ENCODE measurements around the gene B3GALT6. TPM values are rescaled to one million over a fixed set of nuclear protein-coding genes. Genes with fewer than 3 reads are reported as not detected.

B3GALT6 gene
- total RNA-seq, 1 donor from 2014 or later: 11.0 TPM

- intact Hi-C loops (cut with DNase I): no loop called here
- Histone ChIP-seq H3K4me3 (no peak overlapping the region), H3K36me3 (peaks cover 0 to 50% of the 10 kb centered on the region in 2 donors), H3K27me3 (no peaks in the 10 kb centered on the region), H3K4me1 (no peaks in the 10 kb centered on the region), H3K9me3 (no peaks in the 10 kb centered on the region), H3K27ac (no peak overlapping the region)
- no peak for DNase-seq (ENCODE audit: extremely low spot score in 2 of 2)
- TF ChIP-seq POLR2AphosphoS5 (IDR thresholded peaks at IDR 0.05; ENCODE audit: insufficient read depth in 1 of 2, low read depth in 1 of 2) (no peak), CTCF (IDR thresholded peaks at IDR 0.05) (no peak)
These were observed 12.7 kb upstream of the B3GALT6 start for GRCh38 chr1:1219341-1219740.

DNA sequence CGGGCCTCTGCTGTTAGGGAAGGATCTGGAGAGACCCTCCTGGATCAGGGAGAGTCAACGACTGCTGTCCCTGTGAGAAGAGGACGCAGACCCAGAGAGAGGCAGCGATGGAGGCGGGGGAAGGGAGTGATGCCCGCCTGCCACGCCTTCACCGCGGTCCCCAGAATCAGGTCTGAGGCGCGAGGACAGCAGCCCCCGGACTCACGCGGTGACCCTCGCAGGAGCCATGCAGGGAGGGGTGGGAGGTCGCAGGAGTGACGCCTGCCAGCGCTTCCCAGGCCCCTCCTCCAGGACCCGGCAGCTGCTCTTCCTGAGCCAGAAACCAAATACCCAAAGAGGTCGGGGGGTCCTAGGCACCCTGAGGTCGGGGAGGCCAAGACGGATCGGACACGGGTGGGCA is 11.8 kb upstream of the B3GALT6 start:
- H3K27ac ChIP-seq: no peak overlapping the region
- H3K9me3 ChIP-seq: no peaks in the 10 kb centered on the region
- intact Hi-C loops (cut with DNase I): no loop called here
- TF ChIP-seq CTCF (IDR thresholded peaks at IDR 0.05) (no peak), POLR2AphosphoS5 (IDR thresholded peaks at IDR 0.05; ENCODE audit: insufficient read depth in 1 of 2, low read depth in 1 of 2) (no peak), POLR2A (IDR thresholded peaks at IDR 0.05) (no peak)
- H3K36me3 ChIP-seq: peaks cover 0 to 56% of the 10 kb centered on the region in 2 donors
- no peaks in the 10 kb centered on the region for H3K27me3 ChIP-seq
- H3K4me1 ChIP-seq: no peaks in the 10 kb centered on the region
- no peak for DNase-seq (ENCODE audit: extremely low spot score in 2 of 2)
- H3K4me3 ChIP-seq: no peak overlapping the region

DNA sequence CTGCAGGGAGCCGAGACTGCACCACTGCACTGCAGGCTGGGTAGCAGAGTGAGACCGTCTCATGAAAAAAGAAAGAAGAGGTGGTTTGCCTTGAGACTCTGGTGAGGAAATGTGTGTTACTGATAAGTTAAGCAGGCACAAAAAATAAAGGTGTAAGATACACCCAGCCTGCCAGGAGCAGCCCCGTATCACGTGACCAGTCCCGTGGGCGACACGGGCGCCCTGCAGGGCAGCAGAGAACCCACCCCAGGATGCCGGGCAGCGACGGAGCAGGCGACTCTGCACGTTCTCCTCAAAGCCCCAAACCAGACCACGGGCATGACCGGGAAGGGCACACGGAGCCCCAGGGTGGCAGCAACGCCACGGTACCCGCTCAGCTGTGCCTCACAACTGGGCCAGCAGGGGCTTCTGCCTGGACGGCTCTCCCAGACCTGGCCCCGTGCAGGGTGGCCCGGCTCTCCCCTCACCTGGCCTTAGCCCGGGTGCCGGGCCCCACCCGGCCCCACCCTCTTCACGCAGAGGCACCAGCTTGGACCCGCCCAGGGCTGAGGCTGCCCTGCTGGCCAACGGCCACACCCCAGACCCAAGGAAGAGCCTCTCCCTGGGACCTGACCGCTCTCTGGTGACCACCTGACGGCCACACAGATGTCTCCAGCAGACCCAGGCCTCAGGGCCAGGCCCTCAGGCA is 10.0 kb upstream of the B3GALT6 start:
- no peak overlapping the region for H3K27ac ChIP-seq
- H3K4me3 ChIP-seq: no peak overlapping the region
- H3K4me1 ChIP-seq: peaks cover 7% of the 10 kb centered on the region
- no peaks in the 10 kb centered on the region for H3K27me3 ChIP-seq
- H3K9me3 ChIP-seq: no peaks in the 10 kb centered on the region
- peaks cover 0 to 59% of the 10 kb centered on the region in 2 donors for H3K36me3 ChIP-seq
- intact Hi-C loops (cut with DNase I): no loop called here
- TF ChIP-seq CTCF (IDR thresholded peaks at IDR 0.05): no peak
- TF ChIP-seq POLR2A (IDR thresholded peaks at IDR 0.05): no peak
- no peak for TF ChIP-seq POLR2AphosphoS5 (IDR thresholded peaks at IDR 0.05; ENCODE audit: insufficient read depth in 1 of 2, low read depth in 1 of 2)
- DNase-seq (ENCODE audit: extremely low spot score in 2 of 2): no peak

- TF ChIP-seq CTCF (IDR thresholded peaks at IDR 0.05) (no peak), POLR2AphosphoS5 (IDR thresholded peaks at IDR 0.05; ENCODE audit: insufficient read depth in 1 of 2, low read depth in 1 of 2) (no peak), POLR2A (IDR thresholded peaks at IDR 0.05) (no peak)
- no peak for DNase-seq (ENCODE audit: extremely low spot score in 2 of 2)
- intact Hi-C loops (cut with DNase I): no loop called here
- H3K9me3 ChIP-seq: no peaks in the 10 kb centered on the region
- H3K36me3 ChIP-seq: peaks cover 0 to 59% of the 10 kb centered on the region in 2 donors
- H3K27ac ChIP-seq: no peak overlapping the region
- H3K4me1 ChIP-seq: peaks cover 7% of the 10 kb centered on the region
- H3K4me3 ChIP-seq: no peak overlapping the region
- no peaks in the 10 kb centered on the region for H3K27me3 ChIP-seq
These were observed 9.3 kb upstream of the B3GALT6 start for GRCh38 chr1:1222575-1223225.

DNA sequence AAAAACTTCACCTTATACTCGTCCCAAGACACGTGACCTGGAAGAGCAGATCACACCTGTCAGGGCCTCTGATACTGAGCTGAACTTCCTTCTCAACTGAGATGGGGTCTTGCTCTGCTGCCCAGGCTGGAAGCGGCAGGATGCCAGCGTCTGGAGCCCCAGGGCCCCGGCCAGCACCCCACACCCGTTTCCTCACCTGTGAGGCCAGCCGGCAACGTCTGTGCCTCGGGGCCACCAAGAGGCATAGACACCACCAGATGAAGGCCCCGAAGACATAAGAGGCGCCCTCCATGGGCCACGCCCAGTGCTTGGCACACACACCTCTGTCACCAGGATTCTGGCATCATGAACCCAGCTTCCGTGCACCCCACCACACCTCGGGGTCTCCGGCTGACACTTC is 8.7 kb upstream of the B3GALT6 start:
- TF ChIP-seq POLR2A (IDR thresholded peaks at IDR 0.05) (no peak), CTCF (IDR thresholded peaks at IDR 0.05) (no peak), POLR2AphosphoS5 (IDR thresholded peaks at IDR 0.05; ENCODE audit: insufficient read depth in 1 of 2, low read depth in 1 of 2) (no peak)
- no peaks in the 10 kb centered on the region for H3K27me3 ChIP-seq
- no peaks in the 10 kb centered on the region for H3K9me3 ChIP-seq
- no peak overlapping the region for H3K4me3 ChIP-seq
- DNase-seq (ENCODE audit: extremely low spot score in 2 of 2): no peak
- peaks cover 12% of the 10 kb centered on the region for H3K4me1 ChIP-seq
- intact Hi-C loops (cut with DNase I): no loop called here
- H3K27ac ChIP-seq: no peak overlapping the region
- H3K36me3 ChIP-seq: peaks cover 0 to 59% of the 10 kb centered on the region in 2 donors
